NCI-H2107 treated with DMSO at 0.1 percent for 48 hours (cell line): ENCODE results near the gene NRXN3.

Experiments
- DNase-seq: peaks from one replicate; lab custom pipeline; 2025; ENCODE audit not compliant: unreplicated experiment; lab: John Stamatoyannopoulos, UW

NRXN3 gene

DNA sequence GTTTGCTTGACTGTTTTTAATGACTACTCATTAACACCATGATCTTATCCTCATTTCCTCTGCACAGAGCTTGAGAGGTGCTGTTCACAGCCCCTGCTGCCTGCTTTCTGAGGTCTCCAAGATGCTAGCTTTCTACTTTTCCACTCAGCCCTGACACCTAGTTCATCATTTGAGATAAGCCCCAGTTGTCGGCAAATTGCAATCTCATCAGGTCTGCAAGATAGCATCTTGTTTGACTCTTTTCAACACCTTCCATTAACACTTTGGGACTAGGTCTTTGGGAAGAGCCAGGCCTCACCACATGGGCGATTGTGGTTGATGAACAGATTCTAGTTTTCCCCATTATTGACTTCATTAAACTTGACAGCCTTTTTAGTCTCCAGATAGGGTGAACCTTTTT lies 1136.4 kb downstream of the NRXN3 start:
- no peak for DNase-seq

DNA sequence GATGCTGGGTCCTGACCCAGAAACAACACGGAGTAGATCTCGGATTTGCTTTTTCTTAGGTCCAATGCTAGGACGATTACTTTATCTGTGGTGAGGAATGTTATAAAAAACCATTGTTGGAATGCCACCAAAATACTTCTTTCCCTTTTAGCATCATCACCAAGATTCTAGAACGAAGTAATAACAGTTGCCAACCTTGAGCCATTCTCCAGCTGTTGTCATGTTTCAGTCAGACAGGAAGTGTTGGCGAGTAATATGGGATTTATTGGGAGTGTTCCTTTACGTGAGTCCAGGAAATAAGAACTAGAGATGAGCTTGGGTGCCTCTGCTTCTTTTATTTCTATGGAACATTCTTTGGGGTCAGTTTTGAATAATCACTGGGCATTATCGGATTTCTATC lies 1148.2 kb downstream of the NRXN3 start:
- DNase-seq: no peak

DNA sequence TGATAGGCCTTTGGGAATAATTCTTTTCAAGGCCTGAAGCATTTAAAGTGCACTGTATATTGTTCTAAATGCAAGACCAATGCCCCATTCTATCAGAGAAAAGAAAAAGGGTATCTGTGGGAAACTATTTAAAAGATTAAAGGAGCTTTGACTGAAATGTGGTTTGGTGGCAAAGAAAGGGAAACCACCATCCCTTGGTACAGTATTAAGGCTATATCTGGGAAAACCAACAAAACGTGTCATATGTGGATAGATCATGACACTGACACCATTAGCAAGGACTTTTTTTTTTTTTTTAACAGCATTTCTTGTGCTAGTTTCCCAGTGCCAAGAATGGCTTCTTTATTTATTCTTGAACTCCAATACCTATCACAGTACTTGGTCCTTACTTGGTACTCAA lies 1150.4 kb downstream of the NRXN3 start:
- DNase-seq: no peak

DNA sequence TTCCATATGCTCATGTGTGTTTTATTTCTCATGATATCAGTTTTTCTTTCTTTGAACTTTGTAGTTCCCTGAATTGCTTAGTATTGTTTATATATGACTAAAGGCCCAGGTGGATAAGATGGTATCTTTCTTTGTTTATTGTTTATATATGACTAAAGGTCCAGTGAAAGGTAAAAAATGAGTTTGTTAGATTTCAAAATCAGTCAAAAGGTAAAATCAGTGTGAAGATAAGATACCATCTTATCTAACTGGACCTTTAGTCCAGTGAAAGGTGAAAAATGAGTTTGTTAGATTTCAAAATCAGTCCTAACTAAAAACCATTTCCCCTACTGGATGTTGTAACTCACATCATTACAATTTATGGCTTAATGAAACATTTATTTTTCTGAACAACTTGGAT lies 1150.9 kb downstream of the NRXN3 start:
- DNase-seq: no peak

DNA sequence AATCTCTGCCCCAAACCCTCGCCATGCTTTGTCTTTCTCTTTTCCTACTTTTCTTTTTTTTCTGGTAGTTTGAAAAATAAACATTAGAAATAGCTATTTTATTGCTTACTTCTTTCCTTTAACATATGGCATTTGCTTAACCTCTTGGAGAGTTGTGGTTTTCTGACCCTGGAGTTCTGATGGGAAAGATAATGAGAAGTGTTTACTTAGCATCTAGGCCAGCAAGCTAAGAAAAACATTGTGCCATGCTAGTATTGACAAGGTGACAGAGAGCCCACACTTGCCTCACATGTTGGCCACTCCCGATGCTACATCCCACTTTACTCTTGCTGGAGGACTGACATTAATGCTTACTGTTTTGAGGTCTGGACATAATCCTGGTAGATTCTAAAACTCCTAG lies 1154.9 kb downstream of the NRXN3 start:
- DNase-seq: peak; percentile 36

DNA sequence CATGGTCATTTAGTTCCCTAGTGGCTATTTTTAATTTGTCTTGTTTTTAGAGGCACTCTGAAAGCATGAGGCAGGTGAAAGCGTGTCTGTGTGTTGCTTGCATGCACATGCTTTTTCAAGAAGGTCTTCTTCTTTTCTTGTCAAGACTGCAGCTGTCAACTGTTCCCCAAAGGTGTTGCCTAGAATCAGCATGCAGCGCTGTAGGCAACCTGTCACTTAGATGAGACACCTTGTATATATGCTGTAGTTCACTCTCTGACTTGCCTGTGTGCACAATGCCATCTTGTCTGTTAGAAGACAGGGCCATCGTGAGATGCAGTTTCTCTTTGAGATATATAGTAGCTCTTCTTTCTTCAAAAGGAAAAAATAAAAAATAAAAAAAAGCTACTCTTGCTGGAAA lies 1155.4 kb downstream of the NRXN3 start:
- DNase-seq: no peak

DNA sequence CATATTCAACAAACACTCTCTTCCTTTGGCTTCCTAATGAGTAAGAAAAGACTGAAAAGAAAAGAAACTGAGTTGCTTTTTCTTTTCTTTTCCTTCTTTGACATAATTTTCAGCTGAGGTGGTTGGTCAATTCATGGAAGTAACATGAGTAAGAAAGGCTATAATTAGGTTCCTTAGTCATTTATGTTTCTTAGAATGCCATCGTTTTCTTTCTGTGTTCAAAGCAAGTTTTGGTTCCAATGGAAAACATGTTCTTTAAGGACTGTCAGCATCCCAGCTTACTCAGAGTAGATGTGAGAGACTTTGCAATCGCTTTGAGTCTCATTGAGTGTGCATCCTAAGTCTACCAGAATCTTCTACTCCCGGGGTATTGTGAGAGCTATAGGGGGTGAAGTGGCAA lies 1158.7 kb downstream of the NRXN3 start:
- DNase-seq: no peak

DNA sequence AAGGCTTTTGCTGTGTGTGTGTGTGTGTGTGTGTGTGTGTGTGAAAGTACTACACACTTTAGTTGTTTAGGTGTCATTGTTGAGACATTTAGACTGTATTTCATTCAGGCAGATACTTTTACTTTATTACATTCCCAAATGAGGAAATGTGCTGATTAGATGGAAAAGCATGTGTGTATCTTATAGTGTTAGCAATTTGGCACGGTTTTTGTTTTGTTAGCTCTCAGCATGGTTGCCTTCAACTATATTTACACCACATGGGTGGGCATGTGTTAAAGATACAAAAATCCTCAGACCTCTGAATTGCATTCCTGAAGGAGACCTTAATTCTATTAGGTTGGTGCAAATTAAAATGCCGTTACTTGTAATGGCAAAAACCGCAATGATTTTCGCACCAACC lies 1161.7 kb downstream of the NRXN3 start:
- no peak for DNase-seq

DNA sequence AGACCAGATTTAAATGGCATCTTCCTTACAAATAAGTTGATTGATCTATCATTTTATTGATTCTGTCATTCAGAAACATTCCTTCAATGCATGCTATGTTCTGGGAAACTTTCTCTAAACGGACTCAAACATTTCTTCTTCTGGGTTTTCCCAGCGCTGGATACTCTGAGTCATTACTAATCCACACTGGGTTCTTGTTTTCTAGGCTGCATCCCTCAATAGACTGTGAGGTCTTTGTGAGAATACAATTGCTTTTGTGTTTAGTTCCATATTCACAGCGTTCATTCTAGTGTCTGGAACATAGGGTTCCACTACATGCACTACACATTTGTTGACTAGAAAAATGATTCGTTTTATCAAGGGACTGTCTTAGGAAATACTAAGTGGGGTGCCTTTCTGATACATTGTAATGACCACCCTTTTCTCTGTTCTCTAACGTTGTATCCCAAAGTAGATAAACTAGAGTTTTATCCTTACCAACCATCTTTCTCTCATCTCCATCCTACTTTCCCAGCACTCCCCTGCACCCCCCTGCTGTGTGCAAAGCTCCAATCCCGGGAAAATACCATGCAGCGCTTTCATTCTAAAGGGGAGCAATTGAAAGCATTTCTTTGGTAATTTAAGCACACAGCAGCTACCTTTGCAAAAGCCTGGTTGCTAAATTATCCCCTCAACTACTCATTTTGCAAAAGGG lies 1162.5 kb downstream of the NRXN3 start:
- DNase-seq: no peak

DNA sequence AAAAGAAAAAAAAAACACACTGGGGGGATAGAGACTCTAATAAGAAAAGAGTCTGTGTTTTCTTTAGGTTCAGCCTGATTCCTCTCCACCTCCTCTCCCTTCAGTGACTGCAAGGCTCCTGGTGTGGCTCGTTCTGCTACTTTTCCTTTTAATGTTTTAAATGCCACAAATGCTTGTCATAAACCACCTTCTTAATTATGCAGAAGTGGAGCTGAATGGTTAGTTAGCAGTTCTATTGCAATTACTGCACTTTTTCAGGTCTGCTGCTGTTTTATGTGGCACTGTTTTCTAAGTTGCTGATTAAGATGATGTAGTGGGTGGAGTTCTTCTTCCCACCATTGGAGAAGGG lies 1163.0 kb downstream of the NRXN3 start:
- peak; percentile 14 for DNase-seq

DNA sequence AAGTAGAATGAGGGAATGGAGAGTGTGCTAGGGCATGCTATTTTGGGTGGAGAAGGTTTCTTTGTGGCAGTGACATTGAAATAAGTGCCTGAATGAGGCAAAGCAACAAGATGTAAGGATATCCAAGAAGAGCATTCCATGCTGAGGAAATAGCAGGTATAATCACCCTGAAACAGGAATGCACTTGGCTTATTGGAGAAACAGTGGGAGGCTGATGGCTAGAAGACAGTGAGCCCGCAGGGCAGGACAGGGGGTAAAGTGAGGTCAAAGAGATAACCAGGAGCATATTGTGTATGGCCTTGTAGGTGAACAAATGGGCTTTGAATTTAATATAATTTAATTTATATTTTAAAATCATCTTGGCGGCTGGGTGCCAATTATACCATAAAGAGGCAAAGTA lies 1164.1 kb downstream of the NRXN3 start:
- DNase-seq: no peak

DNA sequence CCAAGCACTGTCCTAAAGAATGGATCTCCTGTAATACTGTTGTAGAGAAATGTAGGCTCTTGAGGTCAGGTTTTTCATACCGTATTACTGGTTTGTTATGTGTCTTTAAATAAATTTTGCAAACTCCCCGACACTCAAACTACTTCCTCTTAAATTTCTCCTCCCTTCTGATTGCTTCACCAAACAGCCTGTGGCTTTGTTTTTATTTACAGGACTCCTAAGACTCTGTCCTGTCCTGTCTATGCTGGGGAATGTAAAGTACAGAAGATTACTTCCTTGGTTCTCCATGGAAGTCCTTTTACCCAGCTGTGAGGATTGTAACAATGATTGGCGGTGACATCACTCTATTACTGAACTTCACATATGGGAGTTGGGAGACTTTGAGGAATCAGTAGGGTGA lies 1167.6 kb downstream of the NRXN3 start:
- no peak for DNase-seq

DNA sequence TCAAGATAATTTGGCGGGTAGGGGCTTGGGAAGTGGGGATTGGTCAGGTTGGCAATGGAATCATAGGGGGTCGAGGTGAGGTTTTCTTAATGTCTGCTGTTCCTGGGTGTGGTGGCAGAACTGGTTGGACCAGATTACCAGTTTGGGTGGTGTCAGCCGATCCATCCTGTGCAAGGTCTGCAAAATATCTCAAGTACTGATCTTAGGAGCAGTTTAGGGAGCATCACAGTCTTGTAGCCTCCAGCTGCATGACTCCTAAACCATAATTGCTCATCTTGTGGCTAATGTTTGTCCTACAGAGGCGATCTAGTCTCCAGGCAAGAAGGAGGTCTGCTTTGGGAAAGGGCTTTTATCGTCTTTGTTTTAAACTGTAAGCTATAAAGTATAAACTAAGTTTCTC lies 1172.8 kb downstream of the NRXN3 start:
- DNase-seq: no peak

DNA sequence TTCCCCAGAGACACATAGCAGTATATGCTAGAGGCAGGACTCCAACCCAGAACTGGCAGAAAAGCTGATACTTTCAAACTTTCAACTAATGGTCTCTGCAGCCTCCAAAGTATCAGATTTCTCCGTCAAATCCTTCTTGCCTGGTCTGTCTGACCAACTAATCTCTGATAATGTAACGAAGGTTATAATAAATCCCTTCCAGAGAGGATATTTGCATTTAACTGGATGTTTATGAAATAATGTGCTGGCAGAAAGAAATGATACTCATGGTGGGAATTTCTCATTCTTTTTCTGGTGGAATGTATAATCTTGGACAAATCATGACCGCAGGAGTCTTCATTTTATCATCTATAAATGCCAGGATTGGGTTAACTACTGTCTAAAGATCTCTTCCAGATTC lies 1180.8 kb downstream of the NRXN3 start:
- no peak for DNase-seq

DNA sequence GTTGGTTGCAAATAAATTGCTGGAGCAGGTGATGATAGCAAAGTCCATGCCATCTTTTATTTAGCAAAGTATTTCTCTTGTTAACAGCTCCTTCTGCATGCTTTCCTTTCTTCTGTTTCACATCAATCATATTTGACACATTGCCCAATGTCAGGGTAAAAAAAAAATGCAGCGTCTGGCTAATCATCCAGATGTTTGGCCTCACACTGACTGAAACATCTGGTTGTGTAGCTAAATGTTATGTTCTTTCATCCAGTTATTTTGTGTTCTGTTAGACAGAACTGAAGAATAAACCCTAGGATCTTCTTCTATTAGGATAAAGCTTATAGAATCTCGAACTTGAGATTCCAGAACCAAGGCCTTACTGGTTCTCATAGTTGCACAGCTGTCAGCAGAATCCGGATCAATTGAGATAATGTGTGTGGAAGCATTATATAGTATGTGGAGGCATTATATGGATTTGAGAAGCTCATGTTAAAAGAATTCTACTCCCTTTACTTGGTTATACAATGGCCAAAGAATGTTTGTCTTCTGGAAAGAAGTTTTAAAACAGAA lies 1182.0 kb downstream of the NRXN3 start:
- DNase-seq: no peak

DNA sequence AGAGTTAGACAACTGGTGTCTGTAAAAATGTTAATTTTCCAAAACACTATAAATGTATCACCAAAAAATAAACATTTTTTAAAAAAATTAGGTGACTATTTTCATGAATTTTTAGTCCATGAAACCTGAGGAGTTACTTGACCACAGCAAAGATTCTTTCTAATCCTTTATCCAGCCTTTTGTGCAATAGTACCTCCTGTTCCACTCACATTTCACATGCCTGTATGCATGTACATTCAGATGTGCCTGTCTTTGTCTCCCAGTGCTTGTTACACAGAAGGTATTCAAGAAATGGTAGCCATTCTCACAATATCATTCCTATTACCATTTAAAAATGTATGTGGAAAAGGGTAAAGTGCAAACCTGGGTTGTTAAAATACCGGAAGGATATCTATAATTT lies 1184.2 kb downstream of the NRXN3 start:
- no peak for DNase-seq

DNA sequence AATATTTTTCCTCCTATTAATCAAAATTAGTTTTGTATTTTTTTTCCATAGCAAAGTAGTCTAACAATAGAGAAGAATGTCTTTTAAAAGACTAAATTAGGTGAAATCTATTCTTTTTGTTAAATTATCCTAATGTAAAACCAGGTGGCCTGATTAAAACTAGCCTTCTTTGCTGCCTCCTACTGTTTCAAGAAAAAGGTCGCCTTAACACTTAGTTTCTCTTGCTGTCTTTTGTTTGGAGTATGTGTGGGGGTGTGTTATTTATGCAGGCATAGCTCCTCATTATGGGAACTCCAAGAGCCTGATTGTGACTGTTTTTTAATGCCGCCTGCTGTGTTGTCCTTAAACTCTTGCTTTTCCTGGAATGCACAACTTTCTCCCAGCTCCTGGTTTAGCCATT lies 1185.9 kb downstream of the NRXN3 start:
- no peak for DNase-seq

DNA sequence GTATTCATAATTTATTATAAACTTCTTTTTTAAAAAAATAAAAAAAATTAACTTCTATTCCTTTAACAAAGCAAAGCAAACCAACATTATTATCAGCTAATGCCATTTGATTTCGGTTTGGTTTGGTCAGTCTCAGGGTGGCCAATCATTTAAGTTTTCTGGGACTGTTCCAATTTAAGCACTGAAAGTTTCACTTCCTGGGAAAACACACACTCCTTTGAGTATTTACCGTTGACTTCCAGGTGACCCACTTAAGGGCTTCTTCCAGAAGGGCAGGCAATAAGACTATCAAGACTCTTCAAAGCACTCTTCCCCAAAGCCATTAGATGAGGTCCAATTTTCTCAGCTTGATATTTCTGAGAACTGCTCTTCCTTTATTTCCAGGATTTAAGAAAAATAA lies 1187.1 kb downstream of the NRXN3 start:
- DNase-seq: no peak

DNA sequence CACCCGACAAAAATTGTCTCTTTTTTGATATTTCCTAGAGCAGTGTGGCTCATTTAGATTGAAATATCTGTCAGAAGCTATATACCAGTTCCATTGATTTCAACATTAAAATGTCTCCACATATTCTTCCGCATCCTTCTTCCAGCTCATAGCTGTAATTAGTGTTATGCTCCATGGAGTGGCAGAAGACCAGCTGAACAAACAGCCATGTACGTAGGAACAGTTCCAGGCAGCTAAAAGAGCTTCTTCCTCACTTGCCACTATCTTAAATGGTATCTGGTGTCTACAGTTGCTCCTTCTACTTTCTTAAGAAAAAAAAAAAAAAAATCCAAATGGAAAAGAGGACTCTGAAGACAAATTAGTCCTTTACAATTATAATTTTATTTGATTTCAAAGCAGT lies 1193.1 kb downstream of the NRXN3 start:
- no peak for DNase-seq

DNA sequence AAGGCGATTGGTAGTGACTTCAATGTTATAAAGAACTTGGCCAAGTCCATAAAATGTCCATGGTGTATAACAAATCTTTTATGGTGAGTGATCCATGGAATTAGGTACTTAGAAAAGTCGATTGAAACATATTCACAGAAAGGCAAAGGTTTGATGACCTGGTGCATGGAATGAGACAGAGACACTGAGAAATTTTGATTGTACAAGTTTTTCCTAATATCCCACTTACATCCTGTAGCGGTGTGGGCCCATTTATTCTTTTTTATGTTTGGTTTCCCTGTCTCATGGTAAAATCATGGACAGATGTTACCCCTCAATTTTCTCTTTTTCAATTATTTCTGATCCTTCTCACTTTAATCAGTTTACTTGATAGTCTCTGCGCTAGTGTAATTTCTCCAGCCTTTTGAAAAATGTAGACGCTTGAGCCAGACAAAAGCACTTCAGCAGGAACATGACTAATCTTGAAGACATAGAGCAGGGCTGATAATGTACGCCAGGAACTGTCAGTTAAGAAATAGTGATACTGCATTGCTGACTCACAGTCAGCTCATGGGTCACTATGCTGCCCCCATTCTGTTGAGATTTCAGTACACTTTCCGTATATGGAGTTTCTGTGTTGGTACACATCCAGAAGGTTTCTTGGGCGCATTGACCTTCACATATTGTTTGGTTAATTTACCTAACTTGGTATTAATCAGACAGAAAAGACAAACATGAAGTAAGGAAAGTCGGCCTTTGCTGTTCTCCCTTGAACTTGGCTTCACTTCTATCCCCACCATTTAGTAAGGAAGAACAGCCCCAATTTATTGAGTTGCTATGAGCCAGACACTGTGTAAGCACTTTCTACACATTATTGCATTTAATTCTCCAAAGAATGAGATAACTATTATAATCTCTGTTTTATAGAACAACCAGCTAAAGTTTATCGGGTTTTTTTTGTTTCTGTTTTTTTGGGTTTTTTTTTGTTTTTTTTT lies 1199.5 kb downstream of the NRXN3 start:
- DNase-seq: no peak

DNA sequence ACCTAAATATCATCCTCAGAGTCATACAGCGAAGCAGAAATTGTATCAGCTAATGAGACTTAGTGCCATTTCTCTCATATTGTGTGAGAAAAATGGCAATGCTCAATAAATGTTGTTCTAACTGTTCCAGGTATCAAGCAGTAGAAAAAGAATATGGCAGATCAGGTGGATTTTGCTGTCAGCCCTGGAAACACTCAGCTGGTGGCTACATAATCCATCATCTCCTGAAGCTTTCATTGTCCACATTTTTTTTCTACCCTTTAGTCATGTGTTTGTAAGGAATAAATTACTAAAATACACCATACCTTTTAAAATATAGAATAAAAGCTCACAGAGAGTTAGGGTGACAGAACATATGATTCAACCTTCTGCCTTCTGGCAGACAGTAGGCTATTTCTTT lies 1200.8 kb downstream of the NRXN3 start:
- no peak for DNase-seq

DNA sequence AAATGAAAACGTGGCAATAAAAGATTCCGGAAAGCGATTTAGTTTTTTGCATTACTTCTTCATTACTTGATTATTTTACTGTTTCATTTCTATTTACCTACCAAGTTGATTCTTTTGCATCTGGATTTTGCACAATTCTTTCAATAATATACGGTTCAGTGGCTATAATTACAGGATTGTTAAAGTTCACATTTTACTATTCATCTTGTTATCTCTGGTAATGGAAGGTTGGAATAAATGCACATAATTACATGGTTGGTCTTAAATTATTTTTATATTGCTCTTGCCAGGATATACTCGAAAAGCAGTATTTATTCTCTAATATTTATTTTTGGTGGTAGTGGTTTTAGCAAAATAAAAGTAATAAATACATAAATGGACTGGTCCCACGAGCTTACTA lies 1203.3 kb downstream of the NRXN3 start:
- no peak for DNase-seq
